Measurements from ENCODE around the gene PARS2. TPM values are rescaled to one million over a fixed set of nuclear protein-coding genes. Genes with fewer than 3 reads are reported as not detected.
"Not testable (repeated sequence)": the region's sequence is repeated elsewhere in the genome, so short reads cannot be mapped to it uniquely, and the experiment has no call there.

Gene PARS2
- total and polyA plus RNA-seq, 9 donors, result 4.1 to 6.4 (median 4.6) TPM

DNA sequence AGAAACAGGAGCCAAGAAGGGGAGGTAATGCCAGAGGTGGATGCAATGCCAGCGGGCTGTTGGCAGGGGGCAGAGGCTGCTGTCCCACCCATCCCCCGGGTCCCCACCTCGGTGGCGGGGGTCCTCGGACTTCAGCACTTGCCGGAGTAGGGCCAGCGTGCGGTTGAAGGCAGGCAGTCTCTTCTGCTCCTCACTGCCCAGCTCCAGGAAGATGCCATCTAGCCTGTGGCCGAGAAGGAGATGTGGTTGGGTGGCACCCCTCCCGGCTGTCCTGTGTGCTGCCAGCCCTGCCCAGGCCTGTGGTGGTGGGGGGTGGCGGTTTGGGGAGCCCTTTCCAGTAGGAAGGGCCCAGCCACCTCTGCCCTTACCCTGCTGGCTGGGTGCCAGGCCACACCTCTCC, 23.3 kb upstream of the PARS2 start:
- Histone ChIP-seq H3K9me3 (replicated peaks; ENCODE audit: control insufficient read depth, low read depth, low read length) (peaks cover 2% of the 10 kb centered on the region), H3K4me1 (ENCODE audit: control insufficient read depth, insufficient read depth, low read length) (peaks cover 5% of the 10 kb centered on the region), H3K4me3 (ENCODE audit: low read length) (no peak overlapping the region), H3K27me3 (ENCODE audit: control insufficient read depth, insufficient read depth, low read length) (no peaks in the 10 kb centered on the region), H3K27ac (ENCODE audit: low read length) (no peak overlapping the region), H3K36me3 (ENCODE audit: control insufficient read depth, insufficient read depth, low read length) (no peaks in the 10 kb centered on the region)
- no peak for DNase-seq
- WGBS (ENCODE audit: insufficient coverage), result 88% methylated on average over 6 of the region's 11 CpGs

DNA sequence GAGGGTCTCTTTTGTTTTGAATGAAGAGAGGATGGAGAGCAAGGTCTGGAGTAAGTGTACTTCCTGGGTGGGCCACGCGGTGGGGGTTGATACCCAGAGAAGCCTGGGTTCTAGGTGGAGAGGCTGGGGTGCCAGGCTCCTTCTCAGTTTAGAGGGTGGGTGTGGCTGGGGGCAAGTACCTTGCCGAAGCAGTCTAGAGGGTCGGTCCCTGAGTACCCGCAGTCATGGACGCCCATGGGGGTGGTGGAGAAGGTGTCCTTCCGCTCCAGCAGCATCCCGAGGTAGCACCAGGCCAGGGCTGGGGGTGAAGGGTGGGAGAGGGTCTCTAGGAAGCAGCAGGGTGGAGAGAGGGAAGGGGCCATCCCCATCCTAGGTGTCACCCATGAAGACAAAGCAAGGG, 22.5 kb upstream of the PARS2 start:
- 88% methylated on average over 8 of the region's 8 CpGs for WGBS (ENCODE audit: insufficient coverage)
- Histone ChIP-seq H3K27me3 (ENCODE audit: control insufficient read depth, insufficient read depth, low read length) (peaks cover 6% of the 10 kb centered on the region), H3K27ac (ENCODE audit: low read length) (no peak overlapping the region)

DNA sequence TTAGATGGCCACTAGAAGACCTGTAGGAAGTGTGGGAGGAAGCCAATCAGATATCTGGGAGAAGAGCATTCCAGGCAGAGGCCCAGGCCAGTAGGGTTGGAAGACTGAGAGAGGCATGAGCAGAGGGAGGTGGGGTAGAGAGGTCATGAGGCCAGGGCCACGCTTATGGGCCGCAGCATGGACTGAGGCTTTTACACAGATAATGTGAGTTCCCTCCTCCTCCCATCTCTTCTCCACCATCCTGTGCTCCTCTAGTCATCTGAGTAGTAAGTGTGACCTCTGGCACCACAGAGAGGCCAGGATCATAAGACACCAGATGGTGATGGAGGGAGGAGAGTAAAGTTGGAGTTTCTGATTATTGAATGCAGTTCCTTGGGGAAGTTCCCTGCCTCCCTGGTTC, 19.7 kb upstream of the PARS2 start:
- DNase-seq, result no peak
- WGBS (ENCODE audit: insufficient coverage), result no CpG with 5 or more reads among the region's 2 CpGs
- H3K4me3 ChIP-seq (ENCODE audit: low read length), result no peak overlapping the region
- no peaks in the 10 kb centered on the region for H3K9me3 ChIP-seq (replicated peaks; ENCODE audit: control insufficient read depth, low read depth, low read length)
- peaks cover 23% of the 10 kb centered on the region for H3K27me3 ChIP-seq (ENCODE audit: control insufficient read depth, insufficient read depth, low read length)
- H3K36me3 ChIP-seq (ENCODE audit: control insufficient read depth, insufficient read depth, low read length), result no peaks in the 10 kb centered on the region
- no peak overlapping the region for H3K27ac ChIP-seq (ENCODE audit: low read length)
- H3K4me1 ChIP-seq (ENCODE audit: control insufficient read depth, insufficient read depth, low read length), result peaks cover 5% of the 10 kb centered on the region

More for the DNA sequence above, 22.5 kb upstream of the PARS2 start:
- H3K9me3 ChIP-seq (replicated peaks; ENCODE audit: control insufficient read depth, low read depth, low read length), result peaks cover under 1% of the 10 kb centered on the region
- no peak overlapping the region for H3K4me3 ChIP-seq (ENCODE audit: low read length)
- H3K4me1 ChIP-seq (ENCODE audit: control insufficient read depth, insufficient read depth, low read length), result peaks cover under 1% of the 10 kb centered on the region
- no peaks in the 10 kb centered on the region for H3K36me3 ChIP-seq (ENCODE audit: control insufficient read depth, insufficient read depth, low read length)
- DNase-seq, result no peak

DNA sequence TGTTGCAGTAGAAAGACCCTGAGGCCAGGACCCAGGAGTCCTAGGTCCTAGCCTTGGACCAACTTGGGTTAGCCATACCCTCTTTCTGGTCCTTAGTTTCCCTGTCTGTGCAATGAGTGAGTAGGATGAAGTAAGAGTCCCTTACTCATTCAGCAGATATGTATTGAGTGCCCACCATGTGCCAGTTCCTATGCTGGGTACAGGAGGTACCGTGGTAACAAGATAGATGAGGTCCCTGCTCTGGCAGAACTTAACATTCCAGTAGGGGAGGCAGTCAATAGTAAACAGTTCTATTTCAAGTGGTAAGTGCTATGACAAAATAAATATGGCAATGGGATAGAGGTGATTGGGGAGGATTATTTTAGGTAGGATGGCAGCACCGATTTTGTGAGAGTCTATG, 18.3 kb upstream of the PARS2 start:
- H3K36me3 ChIP-seq (ENCODE audit: control insufficient read depth, insufficient read depth, low read length), result no peaks in the 10 kb centered on the region
- no peak overlapping the region for H3K27ac ChIP-seq (ENCODE audit: low read length)
- DNase-seq, result no peak
- no peak overlapping the region for H3K4me3 ChIP-seq (ENCODE audit: low read length)
- H3K9me3 ChIP-seq (replicated peaks; ENCODE audit: control insufficient read depth, low read depth, low read length), result no peaks in the 10 kb centered on the region
- H3K27me3 ChIP-seq (ENCODE audit: control insufficient read depth, insufficient read depth, low read length), result peaks cover 27% of the 10 kb centered on the region
- WGBS (ENCODE audit: insufficient coverage), result 82% methylated on average over 1 of the region's 2 CpGs
- peaks cover 5% of the 10 kb centered on the region for H3K4me1 ChIP-seq (ENCODE audit: control insufficient read depth, insufficient read depth, low read length)

DNA sequence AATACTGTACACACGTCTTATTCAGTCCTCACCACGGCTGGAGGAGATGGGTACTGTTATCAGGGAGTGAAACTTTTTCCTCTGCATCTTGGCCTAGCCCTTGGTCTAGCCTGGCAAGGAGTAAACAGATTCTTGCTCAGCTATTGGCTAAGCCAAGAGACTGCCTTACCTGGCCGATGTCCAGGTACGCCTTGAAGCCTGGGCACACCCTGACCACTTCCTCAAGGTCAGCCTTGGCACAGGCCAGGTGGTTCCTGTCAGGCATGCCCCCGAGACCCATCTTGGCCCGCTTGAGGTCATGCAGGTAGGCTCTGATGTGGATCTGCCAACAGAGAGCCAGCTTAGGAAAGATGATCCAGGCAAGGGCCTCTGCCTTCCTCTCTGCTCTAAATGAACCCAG, 17.8 kb upstream of the PARS2 start:
- no peak overlapping the region for H3K27ac ChIP-seq (ENCODE audit: low read length)
- DNase-seq, result no peak
- H3K9me3 ChIP-seq (replicated peaks; ENCODE audit: control insufficient read depth, low read depth, low read length), result no peaks in the 10 kb centered on the region
- H3K27me3 ChIP-seq (ENCODE audit: control insufficient read depth, insufficient read depth, low read length), result peaks cover 28% of the 10 kb centered on the region
- H3K4me1 ChIP-seq (ENCODE audit: control insufficient read depth, insufficient read depth, low read length), result peaks cover 5% of the 10 kb centered on the region
- no peaks in the 10 kb centered on the region for H3K36me3 ChIP-seq (ENCODE audit: control insufficient read depth, insufficient read depth, low read length)
- 92% methylated on average over 4 of the region's 6 CpGs for WGBS (ENCODE audit: insufficient coverage)
- no peak overlapping the region for H3K4me3 ChIP-seq (ENCODE audit: low read length)

DNA sequence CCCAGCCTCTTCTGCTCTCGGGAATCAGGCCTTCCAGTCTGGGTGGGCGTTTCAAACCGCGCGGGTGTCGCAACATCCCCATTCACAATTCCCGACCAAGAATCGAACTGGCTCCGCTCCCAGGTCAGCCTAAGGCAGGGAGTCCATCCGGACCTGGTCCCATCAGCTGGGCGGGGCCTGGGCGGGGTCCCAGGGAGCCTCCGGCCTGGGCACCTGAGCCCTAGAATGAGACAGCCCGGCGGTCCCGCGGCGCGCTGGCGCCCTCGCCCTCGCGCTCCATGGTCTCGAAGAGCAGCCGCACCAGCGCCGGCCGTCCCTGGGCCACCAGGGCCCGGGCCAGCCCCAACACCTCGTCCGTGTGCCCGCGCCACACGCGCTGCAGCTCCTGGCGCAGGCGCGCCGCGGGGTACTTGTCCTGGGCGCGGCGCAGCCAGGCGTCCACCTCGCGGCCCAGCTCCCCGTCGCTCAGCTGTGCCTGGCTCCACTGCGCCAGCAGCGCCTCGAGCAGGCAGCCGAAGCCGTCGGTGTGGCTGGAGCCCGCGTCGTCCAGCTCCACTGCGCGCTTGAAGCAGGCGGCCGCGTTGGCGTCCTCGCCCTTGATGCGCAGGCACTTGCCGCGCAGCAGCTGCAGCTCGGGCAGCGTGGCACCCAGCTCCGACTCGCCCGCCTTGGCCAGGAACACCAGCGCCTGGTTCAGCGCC, 16.9 kb upstream of the PARS2 start:
- no peaks in the 10 kb centered on the region for H3K9me3 ChIP-seq (replicated peaks; ENCODE audit: control insufficient read depth, low read depth, low read length)
- H3K36me3 ChIP-seq (ENCODE audit: control insufficient read depth, insufficient read depth, low read length), result no peaks in the 10 kb centered on the region
- peaks cover 5% of the 10 kb centered on the region for H3K4me1 ChIP-seq (ENCODE audit: control insufficient read depth, insufficient read depth, low read length)
- H3K4me3 ChIP-seq (ENCODE audit: low read length), result no peak overlapping the region
- 7% methylated on average over 72 of the region's 74 CpGs for WGBS (ENCODE audit: insufficient coverage)
- DNase-seq, result peak; percentile 20
- H3K27me3 ChIP-seq (ENCODE audit: control insufficient read depth, insufficient read depth, low read length), result peaks cover 29% of the 10 kb centered on the region
- H3K27ac ChIP-seq (ENCODE audit: low read length), result no peak overlapping the region

DNA sequence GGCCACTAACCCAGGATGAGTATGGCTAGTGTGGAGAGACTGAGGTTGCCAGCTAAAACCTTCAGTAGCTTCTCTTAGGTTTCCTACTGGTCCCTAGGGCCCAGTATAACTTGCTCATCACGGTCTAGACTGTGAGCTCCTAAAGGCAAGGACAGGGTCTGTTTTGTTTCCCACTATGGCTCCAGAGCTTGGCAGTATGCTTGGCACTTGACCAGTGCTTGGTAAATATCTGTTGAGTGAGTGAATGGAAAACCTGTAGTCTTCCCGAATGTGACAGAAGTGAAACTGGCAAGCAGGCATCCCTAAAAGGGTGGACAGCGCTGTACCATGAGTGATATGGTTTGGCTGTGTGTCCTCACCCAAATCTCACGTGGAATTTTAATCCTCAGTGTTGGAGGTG, 13.1 kb upstream of the PARS2 start:
- Histone ChIP-seq H3K36me3 (ENCODE audit: control insufficient read depth, insufficient read depth, low read length) (no peaks in the 10 kb centered on the region), H3K4me3 (ENCODE audit: low read length) (no peak overlapping the region), H3K27ac (ENCODE audit: low read length) (no peak overlapping the region), H3K9me3 (replicated peaks; ENCODE audit: control insufficient read depth, low read depth, low read length) (no peaks in the 10 kb centered on the region), H3K4me1 (ENCODE audit: control insufficient read depth, insufficient read depth, low read length) (peaks cover 5% of the 10 kb centered on the region), H3K27me3 (ENCODE audit: control insufficient read depth, insufficient read depth, low read length) (peaks cover 28% of the 10 kb centered on the region)
- WGBS (ENCODE audit: insufficient coverage), result 66% methylated on average over 3 of the region's 4 CpGs
- no peak for DNase-seq

DNA sequence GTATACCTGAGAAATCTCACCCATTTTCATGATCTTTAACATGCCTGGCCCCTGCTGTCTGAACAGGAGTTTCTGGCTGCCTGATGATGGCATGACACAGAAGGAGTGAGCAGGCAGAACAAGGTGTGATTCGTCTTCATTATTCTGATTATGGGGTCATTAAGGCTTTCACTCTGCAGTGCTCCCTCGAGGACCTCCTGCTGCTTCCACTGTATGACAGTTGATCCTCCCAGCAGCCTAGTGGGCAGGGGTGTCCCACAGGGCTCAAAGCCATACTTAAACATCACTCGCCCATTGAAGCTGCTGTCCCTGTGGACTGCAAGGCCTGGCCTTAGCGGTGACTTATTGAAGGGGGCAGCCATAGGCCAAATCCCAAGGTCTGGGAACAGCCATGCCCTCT, 12.7 kb upstream of the PARS2 start:
- Histone ChIP-seq H3K27me3 (ENCODE audit: control insufficient read depth, insufficient read depth, low read length) (peaks cover 23% of the 10 kb centered on the region), H3K36me3 (ENCODE audit: control insufficient read depth, insufficient read depth, low read length) (no peaks in the 10 kb centered on the region), H3K4me3 (ENCODE audit: low read length) (no peak overlapping the region), H3K9me3 (replicated peaks; ENCODE audit: control insufficient read depth, low read depth, low read length) (no peaks in the 10 kb centered on the region), H3K27ac (ENCODE audit: low read length) (no peak overlapping the region), H3K4me1 (ENCODE audit: control insufficient read depth, insufficient read depth, low read length) (peaks cover 5% of the 10 kb centered on the region)
- 50% methylated on average over 2 of the region's 4 CpGs for WGBS (ENCODE audit: insufficient coverage)
- no peak for DNase-seq

DNA sequence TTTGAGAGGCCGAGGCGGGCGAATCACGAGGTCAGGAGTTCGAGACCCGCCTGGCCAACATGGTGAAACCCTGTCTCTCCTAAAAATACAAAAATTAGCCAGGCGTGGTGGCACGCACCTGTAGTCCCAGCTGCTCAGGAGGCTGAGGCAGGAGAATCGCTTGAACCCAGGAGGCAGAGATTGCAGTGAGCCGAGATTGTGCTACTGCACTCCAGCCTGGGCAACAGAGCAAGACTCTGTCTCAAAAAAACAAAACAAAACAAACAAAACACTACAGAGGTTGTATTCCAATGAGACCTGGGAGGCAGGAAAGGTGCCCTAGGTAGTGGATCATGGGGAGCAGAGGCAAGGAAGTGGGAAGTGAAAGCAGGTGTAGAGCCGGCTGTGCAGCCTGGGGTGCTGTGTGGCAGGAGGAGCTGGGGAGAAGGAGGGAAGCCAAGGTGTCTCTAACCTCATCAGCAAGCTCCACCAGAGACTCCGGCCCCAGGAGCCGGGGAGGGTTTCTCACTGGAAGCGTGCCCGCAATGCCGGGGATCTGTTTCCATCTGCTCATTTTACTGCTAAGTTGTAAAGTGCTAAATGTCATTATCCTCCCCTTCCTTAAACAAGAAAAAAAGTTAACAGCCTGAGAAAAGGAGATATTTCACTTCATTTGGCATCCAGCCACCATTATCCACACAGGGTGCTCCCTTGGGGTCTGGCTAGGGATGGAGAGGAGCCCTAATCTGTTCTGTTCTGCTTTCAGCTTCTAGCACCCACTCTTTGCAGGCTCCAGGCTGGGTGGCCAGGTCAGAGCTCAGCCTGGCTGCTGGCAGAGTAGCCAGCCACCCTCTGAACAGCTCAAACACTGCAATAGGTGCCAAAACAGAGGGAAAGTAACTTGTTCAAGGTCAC, 11.8 kb upstream of the PARS2 start:
- not testable (repeated sequence) for H3K36me3 ChIP-seq (ENCODE audit: control insufficient read depth, insufficient read depth, low read length); H3K9me3 ChIP-seq (replicated peaks; ENCODE audit: control insufficient read depth, low read depth, low read length); H3K27ac ChIP-seq (ENCODE audit: low read length); H3K4me1 ChIP-seq (ENCODE audit: control insufficient read depth, insufficient read depth, low read length); DNase-seq; H3K4me3 ChIP-seq (ENCODE audit: low read length)
- peaks cover 17% of the 10 kb centered on the region for H3K27me3 ChIP-seq (ENCODE audit: control insufficient read depth, insufficient read depth, low read length)
- 92% methylated on average over 4 of the region's 16 CpGs for WGBS (ENCODE audit: insufficient coverage)

DNA sequence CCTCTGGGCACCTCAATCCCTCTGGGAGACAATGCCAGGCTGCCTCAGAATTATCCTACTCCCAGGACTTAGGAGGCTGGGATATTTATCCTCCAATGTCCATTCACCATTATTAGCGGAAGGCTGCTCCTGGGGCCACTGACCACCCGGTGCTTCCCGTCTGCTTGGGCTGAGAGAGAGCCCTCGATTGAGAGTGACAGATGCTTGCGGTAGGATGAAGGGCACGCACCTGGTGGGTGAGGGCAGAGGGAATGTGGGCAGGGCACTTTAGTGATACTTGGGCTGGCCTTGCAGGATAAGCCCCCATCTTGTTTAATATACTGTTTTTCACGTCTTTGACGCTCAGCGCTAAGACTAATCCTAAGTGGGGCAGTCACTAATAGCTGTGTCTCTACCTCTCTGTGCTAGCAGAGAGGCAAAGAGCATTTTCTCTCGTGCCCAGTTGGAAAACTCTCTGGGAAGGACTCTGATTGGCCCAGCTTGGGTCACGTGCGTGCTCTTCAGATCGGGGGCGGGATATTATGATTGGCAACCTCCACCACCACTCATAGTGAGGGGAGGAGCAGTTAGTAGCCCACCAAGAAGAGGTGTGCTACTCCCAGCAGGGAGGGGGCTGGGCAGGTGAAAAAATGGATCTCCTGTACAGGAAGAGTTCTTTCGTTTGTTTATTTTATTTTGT, 10.6 kb upstream of the PARS2 start:
- Histone ChIP-seq H3K9me3 (replicated peaks; ENCODE audit: control insufficient read depth, low read depth, low read length) (no peaks in the 10 kb centered on the region), H3K27ac (ENCODE audit: low read length) (no peak overlapping the region), H3K27me3 (ENCODE audit: control insufficient read depth, insufficient read depth, low read length) (peaks cover 8% of the 10 kb centered on the region), H3K36me3 (ENCODE audit: control insufficient read depth, insufficient read depth, low read length) (no peaks in the 10 kb centered on the region), H3K4me3 (ENCODE audit: low read length) (no peak overlapping the region), H3K4me1 (ENCODE audit: control insufficient read depth, insufficient read depth, low read length) (no peaks in the 10 kb centered on the region)
- DNase-seq, result no peak
- WGBS (ENCODE audit: insufficient coverage), result 78% methylated on average over 8 of the region's 15 CpGs

All from muscle of leg (tissue), 11 donors.